Measurements from ENCODE around the gene GDF15. TPM values are rescaled to one million over a fixed set of nuclear protein-coding genes. Genes with fewer than 3 reads are reported as not detected.
A peak's percentile ranks its signal among the peaks of the same experiment; 100 is the strongest.

GDF15 gene, protein sequence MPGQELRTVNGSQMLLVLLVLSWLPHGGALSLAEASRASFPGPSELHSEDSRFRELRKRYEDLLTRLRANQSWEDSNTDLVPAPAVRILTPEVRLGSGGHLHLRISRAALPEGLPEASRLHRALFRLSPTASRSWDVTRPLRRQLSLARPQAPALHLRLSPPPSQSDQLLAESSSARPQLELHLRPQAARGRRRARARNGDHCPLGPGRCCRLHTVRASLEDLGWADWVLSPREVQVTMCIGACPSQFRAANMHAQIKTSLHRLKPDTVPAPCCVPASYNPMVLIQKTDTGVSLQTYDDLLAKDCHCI
- not detected for total RNA-seq

DNA sequence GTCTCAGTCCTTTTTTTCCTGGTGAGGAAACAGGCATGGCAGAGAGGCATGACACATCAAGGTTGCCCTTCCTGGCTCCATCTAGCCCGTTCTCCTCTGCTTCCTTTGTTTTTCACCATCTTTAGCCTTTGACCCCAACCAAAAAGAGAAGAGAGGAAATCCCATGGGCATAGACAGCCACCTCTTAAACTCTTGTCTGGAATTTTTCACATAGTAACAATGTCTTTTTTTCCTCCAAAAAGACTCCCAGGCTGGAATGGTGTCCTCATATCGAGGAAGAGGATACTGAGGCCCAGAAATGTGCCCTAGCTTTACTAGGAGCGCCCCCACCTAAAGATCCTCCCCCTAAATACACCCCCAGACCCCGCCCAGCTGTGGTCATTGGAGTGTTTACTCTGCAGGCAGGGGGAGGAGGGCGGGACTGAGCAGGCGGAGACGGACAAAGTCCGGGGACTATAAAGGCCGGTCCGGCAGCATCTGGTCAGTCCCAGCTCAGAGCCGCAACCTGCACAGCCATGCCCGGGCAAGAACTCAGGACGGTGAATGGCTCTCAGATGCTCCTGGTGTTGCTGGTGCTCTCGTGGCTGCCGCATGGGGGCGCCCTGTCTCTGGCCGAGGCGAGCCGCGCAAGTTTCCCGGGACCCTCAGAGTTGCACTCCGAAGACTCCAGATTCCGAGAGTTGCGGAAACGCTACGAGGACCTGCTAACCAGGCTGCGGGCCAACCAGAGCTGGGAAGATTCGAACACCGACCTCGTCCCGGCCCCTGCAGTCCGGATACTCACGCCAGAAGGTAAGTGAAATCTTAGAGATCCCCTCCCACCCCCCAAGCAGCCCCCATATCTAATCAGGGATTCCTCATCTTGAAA, at the start of gene GDF15:
TSS of gene GDF15 (plus strand) at position 484 of the 868 bp plus-strand sequence. CDS start at position 516, 32 bp downstream.
- Mint-ChIP-seq H3K4me3 (no peak within 1 kb of the TSS), H3K27me3 (peaks cover 32% of the 10 kb centered on the region)

DNA sequence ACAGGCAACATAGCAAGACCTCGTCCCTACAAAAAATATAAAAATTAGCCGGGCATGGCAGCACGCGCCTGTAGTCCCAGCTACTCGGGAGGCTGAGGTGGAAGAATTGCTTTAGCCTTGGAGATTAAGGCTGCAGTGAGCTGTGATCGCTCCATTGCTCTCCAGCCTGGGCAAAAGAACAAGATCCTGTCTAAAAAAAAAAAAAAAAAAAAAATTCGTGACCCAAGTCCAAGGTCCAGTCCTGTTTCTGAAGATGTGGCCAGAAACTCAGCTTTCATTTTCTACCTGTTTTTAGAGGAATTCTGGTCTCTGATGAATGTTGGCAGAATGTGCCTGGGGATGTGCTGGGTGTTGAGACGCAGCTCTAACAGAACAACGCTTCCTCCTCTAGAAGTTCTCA, 47.4 kb upstream of the GDF15 start:
- no peaks in the 10 kb centered on the region for H3K9me3 Mint-ChIP-seq
- no peak for DNase-seq
- H3K36me3 Mint-ChIP-seq = peaks cover 3% of the 10 kb centered on the region
- POLR2A ChIA-PET = interaction anchor here (4.8 kb wide), 1 partner anchor 59 kb away, joined by 26 read pairs; the partner anchor contains the start of gene JUND
- H3K4me1 Mint-ChIP-seq (ENCODE audit: low read depth) = peaks cover 14% of the 10 kb centered on the region
- H3K4me3 Mint-ChIP-seq = no peak overlapping the region
- no peak overlapping the region for H3K27ac Mint-ChIP-seq
- intact Hi-C loops (cut with micrococcal nuclease) = no loop called here
- CTCF ChIA-PET = interaction anchor here (0.9 to 5.1 kb wide), 5 partner anchors 10 to 60 kb away, joined by 3 to 41 read pairs (median 5); partner anchors contain the start of gene LSM4
- H3K27me3 Mint-ChIP-seq = no peaks in the 10 kb centered on the region

More for the DNA sequence above, at the start of gene GDF15:
- H3K4me1 Mint-ChIP-seq (ENCODE audit: low read depth) = peaks cover 4% of the 10 kb centered on the region
- CTCF ChIA-PET = interaction anchor here (0.7 to 1.5 kb wide), 7 partner anchors 12 to 146 kb away, joined by 3 to 12 read pairs (median 3); no protein-coding TSS in a partner anchor
- intact Hi-C loops (cut with micrococcal nuclease) = no loop called here
- DNase-seq = peak; percentile 51
- H3K27ac Mint-ChIP-seq = no peak within 1 kb of the TSS
- POLR2A ChIA-PET = no interaction called here
- no peaks in the 10 kb centered on the region for H3K9me3 Mint-ChIP-seq
- H3K36me3 Mint-ChIP-seq = no peaks in the 10 kb centered on the region

DNA sequence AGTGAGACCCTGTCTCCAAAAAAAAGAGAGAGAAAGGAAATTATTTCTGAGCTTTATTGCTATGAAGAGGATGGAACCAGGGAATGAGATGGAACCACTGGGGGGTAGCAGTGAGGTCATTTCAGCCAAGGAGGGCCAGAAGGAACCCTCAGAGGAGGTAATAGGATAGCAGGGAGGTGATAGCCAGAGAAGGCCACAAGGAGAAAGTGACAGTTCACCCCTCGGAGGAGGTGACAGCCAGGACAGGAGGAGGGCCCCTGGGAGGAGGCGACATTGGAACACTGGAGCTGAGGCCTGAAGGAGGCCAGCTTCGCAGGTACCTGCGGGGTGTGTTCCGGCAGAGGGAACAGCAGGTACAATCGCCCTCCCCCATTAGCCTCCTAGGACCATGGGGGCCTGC, 46.2 kb upstream of the GDF15 start:
- intact Hi-C loops (cut with micrococcal nuclease) = loop anchor here (2.0 to 5.0 kb wide), 2 partner anchors 35 to 68 kb away; no protein-coding TSS in a partner anchor
- H3K4me1 Mint-ChIP-seq (ENCODE audit: low read depth) = peaks cover 19% of the 10 kb centered on the region
- no peaks in the 10 kb centered on the region for H3K9me3 Mint-ChIP-seq
- peak; percentile 13 for DNase-seq
- H3K36me3 Mint-ChIP-seq = peaks cover 3% of the 10 kb centered on the region
- ChIA-PET POLR2A (interaction anchor here (1.1 to 4.8 kb wide), 2 partner anchors 60 to 79 kb away, joined by 4 to 26 read pairs; partner anchors contain the start of genes JUND and SSBP4), CTCF (interaction anchor here (0.7 to 5.1 kb wide), 8 partner anchors 9 to 68 kb away, joined by 3 to 41 read pairs (median 6); partner anchors contain the start of genes JUND and LSM4)
- no peaks in the 10 kb centered on the region for H3K27me3 Mint-ChIP-seq
- H3K27ac Mint-ChIP-seq = peak overlapping the region; percentile 20
- H3K4me3 Mint-ChIP-seq = peak overlapping the region; percentile 79

DNA sequence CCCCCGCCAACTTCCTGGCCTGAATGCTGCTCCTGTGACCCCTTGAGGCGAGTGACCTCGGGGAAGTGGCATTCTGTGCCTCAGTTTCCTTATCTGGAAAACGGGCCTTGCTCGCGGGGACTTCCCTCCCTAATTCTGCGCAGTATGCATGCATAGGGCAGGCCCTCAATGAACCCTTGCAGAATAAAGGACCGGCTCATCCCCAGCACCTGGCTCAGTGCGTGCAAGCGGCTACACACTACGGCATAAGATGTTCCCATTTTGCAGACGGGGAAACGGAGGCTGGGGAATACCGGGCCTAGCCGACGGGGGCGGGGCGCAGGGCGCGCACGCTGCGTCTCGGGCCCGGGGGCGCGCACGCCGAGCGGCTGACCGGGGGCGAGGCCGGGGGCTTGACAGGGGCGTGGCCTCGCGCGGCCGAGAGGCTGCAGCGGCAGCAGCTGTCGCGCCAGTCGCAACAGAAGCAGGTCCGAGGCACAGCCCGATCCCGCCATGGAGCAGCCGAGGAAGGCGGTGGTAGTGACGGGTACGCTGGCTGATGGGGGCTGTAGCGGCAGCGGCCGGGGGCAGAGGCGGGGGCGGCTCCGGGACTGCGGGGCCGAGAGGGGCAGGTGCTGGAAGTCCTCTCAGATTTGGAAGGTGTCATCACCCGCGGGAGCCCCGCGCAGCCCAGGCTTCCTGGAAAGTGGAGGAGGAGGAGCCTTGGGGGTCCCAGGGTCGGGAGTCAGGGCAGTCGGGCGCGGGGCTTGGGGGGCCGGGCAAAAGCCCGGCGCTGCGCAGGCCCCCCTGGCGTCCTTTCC, 45.6 kb upstream of the GDF15 start, which contains the start of gene PGPEP1:
TSS of gene PGPEP1 (plus strand) at position 409 of the 800 bp plus-strand sequence. CDS start at position 493, 84 bp downstream.
- H3K27me3 Mint-ChIP-seq = no peaks in the 10 kb centered on the region
- CTCF ChIA-PET = interaction anchor here (1.0 to 5.1 kb wide), 9 partner anchors 10 to 146 kb away, joined by 3 to 41 read pairs (median 6); partner anchors contain the start of genes JUND and LSM4
- H3K27ac Mint-ChIP-seq = peak within 1 kb of the TSS; percentile 87
- intact Hi-C loops (cut with micrococcal nuclease) = loop anchor here (2.0 to 5.0 kb wide), 2 partner anchors 34 to 67 kb away; no protein-coding TSS in a partner anchor
- peaks cover 3% of the 10 kb centered on the region for H3K36me3 Mint-ChIP-seq
- H3K9me3 Mint-ChIP-seq = no peaks in the 10 kb centered on the region
- peaks cover 19% of the 10 kb centered on the region for H3K4me1 Mint-ChIP-seq (ENCODE audit: low read depth)
- POLR2A ChIA-PET = interaction anchor here (1.1 to 4.8 kb wide), 2 partner anchors 61 to 79 kb away, joined by 4 to 26 read pairs; partner anchors contain the start of genes JUND and SSBP4
- peak within 1 kb of the TSS; percentile 79 for H3K4me3 Mint-ChIP-seq
- DNase-seq = peak; percentile 76

DNA sequence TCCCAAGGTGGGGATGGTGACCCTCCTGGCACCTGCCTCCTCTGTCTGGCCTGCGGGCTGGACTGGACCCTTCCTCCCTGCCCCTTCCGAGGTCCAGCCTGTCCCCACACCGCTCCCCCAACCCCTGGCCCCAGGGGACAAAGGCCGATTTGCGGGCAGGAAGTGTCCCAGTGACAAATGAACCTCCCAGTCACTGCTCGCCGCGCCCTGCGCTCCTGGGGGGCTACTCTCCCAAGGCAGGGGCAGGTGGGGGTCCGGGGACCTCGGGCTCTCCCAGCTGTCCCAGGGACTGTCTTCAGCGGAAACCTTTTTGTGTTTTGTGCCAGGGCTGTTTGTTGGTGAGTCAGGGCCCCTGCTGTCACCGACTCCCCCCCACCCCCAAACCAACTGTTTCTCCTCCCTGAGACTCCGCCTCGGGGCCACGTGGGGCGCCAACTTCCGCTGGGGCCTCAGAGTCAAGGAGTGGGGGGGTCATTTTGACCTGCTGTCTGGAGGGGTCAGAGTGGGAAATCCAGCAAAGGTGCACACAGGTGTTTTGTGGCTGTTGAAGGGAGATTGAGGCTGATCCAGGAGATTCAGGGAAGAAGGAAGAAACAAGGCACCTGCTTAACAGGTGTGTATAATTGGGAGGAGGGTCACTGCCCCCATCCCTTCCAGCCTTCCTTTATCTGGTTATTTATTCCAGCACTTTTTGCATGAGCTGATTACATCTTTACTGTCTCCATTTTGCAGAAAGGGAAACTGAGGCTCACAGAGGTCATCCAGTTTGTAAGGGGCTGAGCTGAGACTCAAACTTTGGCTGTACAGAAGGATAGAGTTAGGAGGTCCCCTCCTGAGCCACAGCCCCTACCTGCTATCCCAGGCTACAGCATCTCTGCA, 44.7 kb upstream of the GDF15 start:
- peak; percentile 86 for DNase-seq
- Mint-ChIP-seq H3K27me3 (no peaks in the 10 kb centered on the region), H3K4me1 (ENCODE audit: low read depth) (peaks cover 19% of the 10 kb centered on the region), H3K27ac (peak overlapping the region; percentile 87), H3K4me3 (peak overlapping the region; percentile 79), H3K9me3 (no peaks in the 10 kb centered on the region), H3K36me3 (peaks cover 3% of the 10 kb centered on the region)
- intact Hi-C loops (cut with micrococcal nuclease) = loop anchor here (2.0 to 5.0 kb wide), 2 partner anchors 34 to 66 kb away; no protein-coding TSS in a partner anchor
- POLR2A ChIA-PET = interaction anchor here (1.8 to 4.8 kb wide), 2 partner anchors 19 to 62 kb away, joined by 7 to 26 read pairs; partner anchors contain the start of genes JUND and LSM4
- CTCF ChIA-PET = interaction anchor here (0.6 to 2.0 kb wide), 8 partner anchors 12 to 147 kb away, joined by 3 to 10 read pairs (median 3); a partner anchor contains a TSS

DNA sequence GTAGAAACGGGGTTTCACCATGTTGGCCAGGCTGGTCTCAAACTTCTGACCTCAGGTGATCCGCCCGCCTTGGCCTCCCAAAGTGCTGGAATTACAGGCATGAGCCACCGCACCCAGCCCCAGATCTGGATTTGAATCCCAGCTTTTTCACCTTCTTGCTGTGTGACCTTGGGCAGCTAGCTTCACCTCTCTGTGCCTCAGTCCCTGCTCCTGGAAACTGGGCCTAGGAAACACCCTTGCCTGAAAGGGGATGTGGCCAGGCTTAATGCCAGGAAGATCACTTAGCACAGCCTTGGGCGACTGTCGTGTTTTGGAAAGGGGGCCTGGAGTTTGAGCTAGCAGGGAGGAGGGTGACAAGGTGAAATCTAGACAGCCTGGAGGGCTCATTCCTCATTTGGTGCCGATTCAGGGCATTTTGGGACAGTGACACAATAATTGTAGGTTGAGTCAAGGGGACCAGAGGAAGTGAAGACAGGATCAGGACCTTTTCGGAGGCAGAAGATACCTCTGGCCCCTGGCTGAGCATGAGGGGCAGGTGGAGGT, 43.8 kb upstream of the GDF15 start:
- Mint-ChIP-seq H3K9me3 (no peaks in the 10 kb centered on the region), H3K4me3 (no peak overlapping the region), H3K27me3 (no peaks in the 10 kb centered on the region), H3K27ac (peak overlapping the region; percentile 39), H3K4me1 (ENCODE audit: low read depth) (peaks cover 19% of the 10 kb centered on the region), H3K36me3 (peaks cover 7% of the 10 kb centered on the region)
- CTCF ChIA-PET = interaction anchor here (0.6 to 2.0 kb wide), 6 partner anchors 13 to 118 kb away, joined by 3 to 10 read pairs (median 4); no protein-coding TSS in a partner anchor
- POLR2A ChIA-PET = interaction anchor here (1.2 to 4.8 kb wide), 3 partner anchors 20 to 63 kb away, joined by 3 to 26 read pairs (median 7); partner anchors contain the start of genes JUND and LSM4
- intact Hi-C loops (cut with micrococcal nuclease) = loop anchor here (5.0 kb wide), 1 partner anchor 65 kb away; no protein-coding TSS in a partner anchor
- DNase-seq = no peak

DNA sequence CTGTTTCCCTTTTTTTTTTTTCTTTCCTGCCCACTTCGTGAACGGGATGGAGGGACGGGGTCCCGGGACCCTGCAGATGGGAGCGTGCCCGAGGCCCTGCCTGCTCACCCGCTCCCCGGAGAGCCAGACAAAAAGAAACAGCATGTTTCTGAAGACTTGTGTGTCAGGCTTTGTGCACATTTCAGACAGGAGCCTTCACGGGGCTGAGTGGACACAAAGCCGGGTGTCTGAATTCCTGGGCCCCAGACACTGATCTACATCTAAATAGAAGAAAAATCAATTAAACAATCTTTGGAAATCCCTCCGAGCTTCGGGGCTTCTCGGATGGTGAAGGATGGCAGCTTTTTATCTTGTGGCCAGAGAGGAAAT, 41.4 kb upstream of the GDF15 start:
- H3K27me3 Mint-ChIP-seq = no peaks in the 10 kb centered on the region
- POLR2A ChIA-PET = no interaction called here
- H3K4me3 Mint-ChIP-seq = no peak overlapping the region
- CTCF ChIA-PET = interaction anchor here (2.1 kb wide), 1 partner anchor 15 kb away, joined by 6 read pairs; no protein-coding TSS in a partner anchor
- peaks cover 18% of the 10 kb centered on the region for H3K4me1 Mint-ChIP-seq (ENCODE audit: low read depth)
- no peak for DNase-seq
- intact Hi-C loops (cut with micrococcal nuclease) = loop anchor here (5.0 kb wide), 1 partner anchor 63 kb away; no protein-coding TSS in a partner anchor
- H3K27ac Mint-ChIP-seq = no peak overlapping the region
- H3K9me3 Mint-ChIP-seq = no peaks in the 10 kb centered on the region
- H3K36me3 Mint-ChIP-seq = peaks cover 10% of the 10 kb centered on the region

DNA sequence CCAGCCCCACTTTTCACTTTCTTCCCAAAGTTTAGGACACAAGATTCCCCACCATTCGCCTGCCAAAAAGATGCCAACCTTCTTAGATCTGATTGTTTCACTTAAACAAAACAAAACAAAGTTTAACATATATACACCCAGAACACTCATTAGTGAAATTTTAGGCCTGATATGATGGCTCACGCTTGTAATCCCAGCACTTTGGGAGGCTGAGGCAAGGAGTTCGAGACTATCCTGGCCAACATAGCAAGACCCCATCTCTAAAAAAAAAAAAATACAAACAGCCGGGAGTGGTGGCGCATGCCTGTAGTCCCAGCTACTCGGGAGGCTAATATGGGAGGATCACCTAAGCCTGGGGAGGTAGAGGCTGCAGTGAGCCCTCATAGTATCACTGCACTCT, 40.7 kb upstream of the GDF15 start:
- no peak overlapping the region for H3K4me3 Mint-ChIP-seq
- POLR2A ChIA-PET = no interaction called here
- no peak overlapping the region for H3K27ac Mint-ChIP-seq
- H3K27me3 Mint-ChIP-seq = no peaks in the 10 kb centered on the region
- intact Hi-C loops (cut with micrococcal nuclease) = no loop called here
- H3K36me3 Mint-ChIP-seq = peaks cover 14% of the 10 kb centered on the region
- CTCF ChIA-PET = no interaction called here
- no peaks in the 10 kb centered on the region for H3K9me3 Mint-ChIP-seq
- peaks cover 15% of the 10 kb centered on the region for H3K4me1 Mint-ChIP-seq (ENCODE audit: low read depth)
- no peak for DNase-seq

DNA sequence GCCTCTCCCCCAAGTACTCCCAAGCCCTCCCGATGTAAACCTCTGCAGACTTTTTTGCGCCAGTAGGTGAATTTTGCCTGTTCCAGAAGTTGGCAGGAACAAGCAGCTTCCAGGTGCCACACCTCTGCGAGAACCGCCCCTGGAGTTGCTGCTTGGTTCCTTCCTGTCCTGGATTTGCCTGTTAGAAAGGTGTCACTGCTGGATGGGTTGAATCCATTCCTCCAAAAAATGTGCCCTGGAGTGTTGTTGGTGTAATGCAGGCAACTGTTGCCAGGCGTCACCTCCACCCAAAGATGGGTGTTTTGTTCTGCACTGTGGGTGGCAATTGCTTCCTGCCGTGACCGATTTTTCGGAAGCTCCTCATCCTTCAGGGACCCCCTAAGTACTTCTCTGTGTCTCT, 39.9 kb upstream of the GDF15 start:
- ChIA-PET CTCF (interaction anchor here (1.0 kb wide), 1 partner anchor 67 kb away, joined by 3 read pairs; no protein-coding TSS in a partner anchor), POLR2A (no interaction called here)
- Mint-ChIP-seq H3K36me3 (peaks cover 16% of the 10 kb centered on the region), H3K4me1 (ENCODE audit: low read depth) (peaks cover 15% of the 10 kb centered on the region), H3K9me3 (no peaks in the 10 kb centered on the region), H3K27me3 (no peaks in the 10 kb centered on the region), H3K4me3 (no peak overlapping the region), H3K27ac (no peak overlapping the region)
- DNase-seq = no peak
- intact Hi-C loops (cut with micrococcal nuclease) = no loop called here

DNA sequence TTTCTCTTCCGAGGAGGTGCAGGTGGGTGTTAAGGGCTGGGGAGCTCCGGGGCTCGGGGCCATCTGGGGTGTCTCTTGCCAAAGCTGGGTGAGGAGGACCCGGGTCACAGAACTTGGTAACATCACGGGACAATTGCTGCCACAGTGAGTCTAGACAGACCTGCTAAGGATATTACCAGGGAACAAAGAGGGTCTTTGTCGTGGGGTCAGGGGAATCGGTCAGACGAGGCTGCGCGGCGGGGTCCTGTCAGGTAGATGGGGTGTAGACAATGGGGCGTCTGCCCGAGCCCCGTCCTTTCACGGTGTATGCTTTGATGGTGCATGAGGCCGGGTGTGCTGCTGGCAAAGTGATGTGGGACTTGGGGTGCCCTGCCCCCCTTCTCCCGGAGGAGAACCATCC, 37.8 kb upstream of the GDF15 start:
- H3K27ac Mint-ChIP-seq = no peak overlapping the region
- peaks cover 5% of the 10 kb centered on the region for H3K4me1 Mint-ChIP-seq (ENCODE audit: low read depth)
- no peak overlapping the region for H3K4me3 Mint-ChIP-seq
- intact Hi-C loops (cut with micrococcal nuclease) = no loop called here
- no peak for DNase-seq
- POLR2A ChIA-PET = no interaction called here
- H3K9me3 Mint-ChIP-seq = no peaks in the 10 kb centered on the region
- CTCF ChIA-PET = interaction anchor here (0.7 to 1.2 kb wide), 2 partner anchors 20 to 41 kb away, joined by 3 to 4 read pairs; no protein-coding TSS in a partner anchor
- H3K27me3 Mint-ChIP-seq = no peaks in the 10 kb centered on the region
- H3K36me3 Mint-ChIP-seq = peaks cover 15% of the 10 kb centered on the region
